ENCODE data around the gene TPRX2. TPM values are rescaled to one million over a fixed set of nuclear protein-coding genes. Genes with fewer than 3 reads are reported as not detected.

TPRX2 gene
- total RNA-seq: not detected

GRCh38 chr19:47858646-47859285, at the start of gene TPRX2:
Gene TPRX2 (plus strand): TSS chr19:47859235. CDS start chr19:47859247, 12 bp downstream.

GRCh38 chr19:47821460-47822020, 37.5 kb upstream of the TPRX2 start, which contains the start of gene CRX:
Gene CRX (plus strand): TSS chr19:47821937. CDS start chr19:47834444, 12,507 bp downstream.

GRCh38 chr19:47886010-47886559, 27.1 kb downstream of the TPRX2 start, which contains the start of gene SULT2A1:
Gene SULT2A1 (minus strand): TSS chr19:47886315. CDS start chr19:47886257, 58 bp downstream.

Other genes starting within 250 kb of the TPRX2 start
- gene EHD2, start 145.8 kb upstream of the TPRX2 start, total RNA-seq: under 1 TPM in 1 of 2 experiments, not detected in 1; 0.14 TPM
- 100 to 1,000 TPM; 516 to 536 TPM for gene NOP53, start 113.7 kb upstream of the TPRX2 start, total RNA-seq
- 10 to 100 TPM; 63.6 to 66.8 TPM for gene SELENOW, start 80.5 kb upstream of the TPRX2 start, total RNA-seq
- not detected for gene TPRX1, start 54.7 kb upstream of the TPRX2 start, total RNA-seq
- not detected for gene CRX, start 37.3 kb upstream of the TPRX2 start, total RNA-seq
- gene SULT2A1, start 27.1 kb downstream of the TPRX2 start, total RNA-seq: not detected
- gene BSPH1, start 132.9 kb downstream of the TPRX2 start, total RNA-seq: not detected
- not detected for gene ELSPBP1, start 135.4 kb downstream of the TPRX2 start, total RNA-seq
- gene CABP5, start 184.8 kb downstream of the TPRX2 start, total RNA-seq: not detected